Ascending aorta (tissue), 2 donors: ENCODE results near the gene VSIG4. TPM values are rescaled to one million over a fixed set of nuclear protein-coding genes. Genes with fewer than 3 reads are reported as not detected.
"Not testable (repeated sequence)": the region's sequence is repeated elsewhere in the genome, so short reads cannot be mapped to it uniquely, and the experiment has no call there.

Experiments used
- DNase-seq, 2 donors: peaks; one replicate each; pipeline ENCODE4 v3.0.0-alpha.2; 2019; ENCODE audit warnings: low spot score in 2 of 2
- H3K27ac ChIP-seq, 2 donors: fragments of 200-600 bp; sonication (generic); one replicate each; pipeline ENCODE4 v1.5.1; 2016 to 2017; ENCODE audit warnings: mild to moderate bottlenecking in 1 of 2
- H3K27me3 ChIP-seq: fragments of 200-600 bp; sonication (generic); one replicate; pipeline ENCODE4 v1.5.1; 2017
- H3K36me3 ChIP-seq, 2 donors: fragments of 200-600 bp; sonication (generic); one replicate each; pipeline ENCODE4 v1.5.1; 2016
- H3K4me1 ChIP-seq, 2 donors: fragments of 200-600 bp; sonication (generic); one replicate each; pipeline ENCODE4 v1.5.1; 2016 to 2017; ENCODE audit warnings: mild to moderate bottlenecking in 1 of 2
- H3K4me3 ChIP-seq, 2 donors: fragments of 200-600 bp; sonication (generic); one replicate each; pipeline ENCODE4 v1.5.1; 2016 to 2017; ENCODE audit warnings: mild to moderate bottlenecking in 1 of 2
- H3K9me3 ChIP-seq, 2 donors: fragments of 200-600 bp; sonication (generic); one replicate each; pipeline ENCODE4 v1.5.1; 2016
- CTCF ChIP-seq, 3 experiments: fragments of 200-600 bp in 2 of 3; fragments of 450-650 bp in 1 of 3; sonication (generic) in 2 of 3; IDR thresholded peaks; one replicate each; pipeline ENCODE4 v1.5.1; 2016 to 2019; ENCODE audit warnings: antibody characterized with exemption in 3 of 3, mild to moderate bottlenecking in 1 of 3, moderate library complexity in 1 of 3
- intact Hi-C: fragments of 100-400 bp; cut with DNase I; formaldehyde crosslinking; loops from one replicate; pipeline ENCODE4 v1.15.1; 2023
- total RNA-seq: library from RNA; depleted of rRNA; stranded (reverse); fragments of >200 nt; gene quantifications from one replicate; pipeline ENCODE4 v1.1.0, GENCODE V29; 2016

The VSIG4 gene
- total RNA-seq, 1 donor from 2014 or later, result 157 TPM

GRCh38 chrX:65976161-65976560, 63.7 kb downstream of the VSIG4 start:
- intact Hi-C loops, result no loop called here
- no peak for DNase-seq
- Histone ChIP-seq H3K36me3 (no peaks in the 10 kb centered on the region), H3K27ac (no peak overlapping the region), H3K4me1 (no peaks in the 10 kb centered on the region), H3K9me3 (no peaks in the 10 kb centered on the region), H3K27me3 (no peaks in the 10 kb centered on the region), H3K4me3 (no peak overlapping the region)
- TF ChIP-seq CTCF (IDR thresholded peaks at IDR 0.05), result no peak

GRCh38 chrX:65975161-65975751, 64.6 kb downstream of the VSIG4 start:
- intact Hi-C loops, H3K4me1 ChIP-seq, H3K27me3 ChIP-seq, DNase-seq, H3K4me3 ChIP-seq, H3K27ac ChIP-seq, H3K36me3 ChIP-seq, H3K9me3 ChIP-seq: not testable (repeated sequence)

Other genes with a start within 250 kb of the VSIG4 start
- 38.8 TPM for gene HEPH, start 124.2 kb upstream of the VSIG4 start, total RNA-seq